ENCODE data around the gene PDE4C. TPM values are rescaled to one million over a fixed set of nuclear protein-coding genes. Genes with fewer than 3 reads are reported as not detected.
A peak's percentile ranks its signal among the peaks of the same experiment; 100 is the strongest.

PDE4C gene
- total RNA-seq, 1 experiment from 2014 or later: 3.0 TPM

GRCh38 chr19:18192673-18193387 is 33.4 kb downstream of the PDE4C start, which contains the start of gene MPV17L2 (continued):
- TF ChIP-seq ZNF532 (CRISPR knock-in tag; IDR thresholded peaks at IDR 0.05; ENCODE audit: borderline replicate concordance) (no peak), CREM (CRISPR knock-in tag; IDR thresholded peaks at IDR 0.05) (peak; percentile 72; the same call in 1 of the 2 replicates), SMAD4 (CRISPR knock-in tag; IDR thresholded peaks at IDR 0.05) (no peak), ZSCAN18 (CRISPR knock-in tag; IDR thresholded peaks at IDR 0.05) (peak; percentile 87; the same call in 1 of the 2 replicates), CREB1 (CRISPR knock-in tag; IDR thresholded peaks at IDR 0.05) (no peak), KAT7 (CRISPR knock-in tag; IDR thresholded peaks at IDR 0.05; ENCODE audit: borderline replicate concordance) (no peak), HMGA2 (CRISPR knock-in tag; IDR thresholded peaks at IDR 0.05) (peak; percentile 22; the same call in 1 of the 2 replicates), FOXK1 (CRISPR knock-in tag; IDR thresholded peaks at IDR 0.05) (peak; percentile 80; the same call in 1 of the 2 replicates), PREB (CRISPR knock-in tag; IDR thresholded peaks at IDR 0.05; ENCODE audit: borderline replicate concordance) (no peak), USF2 (CRISPR knock-in tag; IDR thresholded peaks at IDR 0.05) (0 out of 2 replicates have a peak, but pooled peaks have one; percentile 44), NFYB (CRISPR knock-in tag; conservative IDR thresholded peaks at IDR 0.05; ENCODE audit: low read depth) (peak; percentile 96), ZBTB21 (CRISPR knock-in tag; IDR thresholded peaks at IDR 0.05; ENCODE audit: borderline replicate concordance) (no peak), USF1 (CRISPR knock-in tag; IDR thresholded peaks at IDR 0.05) (0 out of 2 replicates have a peak, but pooled peaks have one; percentile 21), TEAD1 (CRISPR knock-in tag; IDR thresholded peaks at IDR 0.05) (peak; percentile 75; the same call in 1 of the 2 replicates), AR (CRISPR knock-in tag; IDR thresholded peaks at IDR 0.05) (no peak), SMAD3 (CRISPR knock-in tag; IDR thresholded peaks at IDR 0.05; ENCODE audit: borderline replicate concordance) (no peak)
